ENCODE measurements around the gene PLCB2. TPM values are rescaled to one million over a fixed set of nuclear protein-coding genes. Genes with fewer than 3 reads are reported as not detected.

The PLCB2 gene
- total RNA-seq, 1 experiment from 2014 or later: 0.84 TPM

DNA sequence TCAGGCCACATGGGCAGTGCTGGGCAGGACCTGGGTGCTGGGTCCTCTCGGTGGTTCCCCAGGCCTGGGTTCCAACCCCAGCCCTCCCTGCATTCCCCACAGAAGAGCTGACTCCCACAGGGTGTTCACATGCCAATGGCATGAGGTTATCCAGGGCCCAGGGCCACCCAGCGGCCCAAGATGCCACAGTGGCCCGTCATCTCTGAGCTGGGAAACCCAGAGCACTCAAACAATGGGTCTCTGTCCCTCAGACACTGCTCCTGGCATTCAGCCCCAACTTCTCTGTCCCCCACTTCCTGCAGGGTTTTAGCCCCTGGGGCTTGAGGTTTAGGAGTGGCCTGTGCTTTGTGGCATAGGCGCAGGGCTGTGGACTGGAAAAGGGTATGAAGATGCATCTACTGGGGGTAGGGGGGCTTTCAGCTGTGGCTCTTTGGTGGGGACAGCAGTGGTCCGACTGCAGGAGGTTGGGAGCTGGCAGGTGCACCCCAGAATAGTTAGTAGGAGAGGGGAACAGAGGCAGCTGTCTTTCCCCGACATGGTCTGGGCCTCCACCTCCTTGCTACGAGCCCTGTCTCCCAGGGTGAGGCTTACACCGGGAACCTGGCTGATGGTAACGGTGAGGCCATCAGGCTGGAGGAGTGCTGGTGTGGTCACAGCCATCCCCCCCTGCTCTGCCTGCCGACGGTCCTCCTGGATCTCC lies 31.3 kb upstream of the PLCB2 start:
- peak; percentile 71 for DNase-seq (ENCODE audit: unreplicated experiment)
- H3K27me3 Mint-ChIP-seq (ENCODE audit: insufficient read depth, unreplicated experiment): no peaks in the 10 kb centered on the region
- POLR2A ChIA-PET: interaction anchor here (0.7 to 6.2 kb wide), 9 partner anchors 8 to 300 kb away, joined by 3 to 62 read pairs (median 7); partner anchors contain the start of genes INAFM2 and SRP14
- no peak for TF ChIP-seq CTCF (IDR thresholded peaks at IDR 0.05; ENCODE audit: unreplicated experiment)
- H3K4me1 Mint-ChIP-seq (ENCODE audit: insufficient read depth, unreplicated experiment): peaks cover 47% of the 10 kb centered on the region
- H3K27ac Mint-ChIP-seq (ENCODE audit: low read depth, unreplicated experiment): peak overlapping the region; percentile 79
- CTCF ChIA-PET: interaction anchor here (0.6 to 12.1 kb wide), 27 partner anchors 11 to 346 kb away, joined by 3 to 179 read pairs (median 5); partner anchors contain the start of genes ANKRD63, DISP2, INAFM2 and PAK6
- H3K36me3 Mint-ChIP-seq (ENCODE audit: insufficient read depth, unreplicated experiment): peaks cover 14% of the 10 kb centered on the region
- intact Hi-C loops (cut with micrococcal nuclease): loop anchor here (1.0 kb wide), 2 partner anchors 18 to 60 kb away; no protein-coding TSS in a partner anchor
- BruUV-seq (replicated peaks): TSS peak; percentile 22
- H3K9me3 Mint-ChIP-seq (ENCODE audit: unreplicated experiment): no peaks in the 10 kb centered on the region
- H3K4me3 Mint-ChIP-seq (ENCODE audit: unreplicated experiment): peak overlapping the region; percentile 79

DNA sequence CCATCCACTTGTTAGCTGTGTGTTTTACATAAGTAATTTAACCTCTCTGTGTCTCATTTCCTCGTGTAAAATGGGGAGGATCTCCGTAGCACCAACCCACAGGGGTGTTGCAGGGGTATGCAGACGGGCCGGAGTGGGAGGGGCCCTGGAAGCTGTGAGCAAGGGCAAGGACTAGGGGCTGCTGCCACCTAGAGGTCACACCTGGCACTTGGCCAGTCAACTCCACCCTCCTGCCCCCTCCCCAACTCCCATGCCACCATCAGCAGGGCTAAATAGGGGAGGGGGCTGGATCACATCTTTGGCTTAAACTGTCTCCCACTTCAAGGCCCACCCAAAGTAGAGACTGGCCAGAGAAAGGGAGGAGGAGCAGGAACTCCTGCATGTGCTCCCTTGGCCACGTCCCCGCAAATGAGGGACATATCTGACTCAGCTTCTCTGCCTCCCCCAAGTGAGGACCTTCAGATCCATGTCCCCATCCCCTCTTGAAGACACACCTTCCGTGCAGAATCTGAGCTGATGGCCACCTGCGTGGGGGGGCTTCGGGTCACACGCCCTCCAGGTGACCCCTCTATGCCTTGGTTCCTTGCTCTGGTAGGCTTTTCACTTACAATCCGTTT lies 30.4 kb upstream of the PLCB2 start:
- intact Hi-C loops (cut with micrococcal nuclease): loop anchor here (1.0 kb wide), 2 partner anchors 17 to 59 kb away; no protein-coding TSS in a partner anchor
- peaks cover 38% of the 10 kb centered on the region for H3K4me1 Mint-ChIP-seq (ENCODE audit: insufficient read depth, unreplicated experiment)
- no peaks in the 10 kb centered on the region for H3K27me3 Mint-ChIP-seq (ENCODE audit: insufficient read depth, unreplicated experiment)
- peak overlapping the region; percentile 79 for H3K27ac Mint-ChIP-seq (ENCODE audit: low read depth, unreplicated experiment)
- H3K4me3 Mint-ChIP-seq (ENCODE audit: unreplicated experiment): peak overlapping the region; percentile 79
- ChIA-PET POLR2A (interaction anchor here (0.9 to 6.2 kb wide), 6 partner anchors 7 to 63 kb away, joined by 3 to 62 read pairs (median 8); partner anchors contain the start of gene INAFM2), CTCF (interaction anchor here (0.5 to 12.1 kb wide), 29 partner anchors 10 to 1196 kb away, joined by 3 to 179 read pairs (median 5); partner anchors contain the start of genes ANKRD63, DISP2, INAFM2 and IVD)
- peak; percentile 76 for TF ChIP-seq CTCF (IDR thresholded peaks at IDR 0.05; ENCODE audit: unreplicated experiment)
- no TSS peak for BruUV-seq (replicated peaks)
- no peaks in the 10 kb centered on the region for H3K9me3 Mint-ChIP-seq (ENCODE audit: unreplicated experiment)
- peak; percentile 68 for DNase-seq (ENCODE audit: unreplicated experiment)
- peaks cover 22% of the 10 kb centered on the region for H3K36me3 Mint-ChIP-seq (ENCODE audit: insufficient read depth, unreplicated experiment)

GRCh38 chr15:40337597-40337996 lies 29.9 kb upstream of the PLCB2 start:
- DNase-seq (ENCODE audit: unreplicated experiment): no peak
- intact Hi-C loops (cut with micrococcal nuclease): no loop called here
- no peak for TF ChIP-seq CTCF (IDR thresholded peaks at IDR 0.05; ENCODE audit: unreplicated experiment)
- CTCF ChIA-PET: interaction anchor here (0.5 to 12.1 kb wide), 21 partner anchors 9 to 1197 kb away, joined by 3 to 179 read pairs (median 6); partner anchors contain the start of genes ANKRD63, DISP2, INAFM2 and IVD
- no TSS peak for BruUV-seq (replicated peaks)
- POLR2A ChIA-PET: interaction anchor here (1.0 to 6.2 kb wide), 4 partner anchors 11 to 63 kb away, joined by 3 to 62 read pairs (median 9); partner anchors contain the start of gene INAFM2
- H3K4me3 Mint-ChIP-seq (ENCODE audit: unreplicated experiment): no peak overlapping the region
- no peak overlapping the region for H3K27ac Mint-ChIP-seq (ENCODE audit: low read depth, unreplicated experiment)
- no peaks in the 10 kb centered on the region for H3K9me3 Mint-ChIP-seq (ENCODE audit: unreplicated experiment)
- peaks cover 38% of the 10 kb centered on the region for H3K4me1 Mint-ChIP-seq (ENCODE audit: insufficient read depth, unreplicated experiment)
- H3K36me3 Mint-ChIP-seq (ENCODE audit: insufficient read depth, unreplicated experiment): peaks cover 22% of the 10 kb centered on the region
- no peaks in the 10 kb centered on the region for H3K27me3 Mint-ChIP-seq (ENCODE audit: insufficient read depth, unreplicated experiment)

GRCh38 chr15:40336744-40337122 lies 29.0 kb upstream of the PLCB2 start:
- Mint-ChIP-seq H3K27ac (ENCODE audit: low read depth, unreplicated experiment) (no peak overlapping the region), H3K4me3 (ENCODE audit: unreplicated experiment) (no peak overlapping the region), H3K27me3 (ENCODE audit: insufficient read depth, unreplicated experiment) (no peaks in the 10 kb centered on the region), H3K36me3 (ENCODE audit: insufficient read depth, unreplicated experiment) (peaks cover 22% of the 10 kb centered on the region), H3K9me3 (ENCODE audit: unreplicated experiment) (no peaks in the 10 kb centered on the region), H3K4me1 (ENCODE audit: insufficient read depth, unreplicated experiment) (peaks cover 38% of the 10 kb centered on the region)
- POLR2A ChIA-PET: interaction anchor here (0.5 to 6.2 kb wide), 3 partner anchors 10 to 126 kb away, joined by 3 to 62 read pairs (median 5); partner anchors contain the start of gene INAFM2
- intact Hi-C loops (cut with micrococcal nuclease): no loop called here
- no peak for TF ChIP-seq CTCF (IDR thresholded peaks at IDR 0.05; ENCODE audit: unreplicated experiment)
- CTCF ChIA-PET: interaction anchor here (0.8 to 12.1 kb wide), 12 partner anchors 8 to 119 kb away, joined by 3 to 179 read pairs (median 35); partner anchors contain the start of gene INAFM2
- DNase-seq (ENCODE audit: unreplicated experiment): no peak
- no TSS peak for BruUV-seq (replicated peaks)

Measured in MCF 10A (cell line).